IMR-90 (cell line): ENCODE results near the gene HLA-F.

Experiments
- POLR2A ChIP-seq: IDR thresholded peaks from 2 replicates; pipeline ENCODE4 v1.6.1; 2012; ENCODE audit warnings: mild to moderate bottlenecking, low read depth, low read length
- RAD21 ChIP-seq: IDR thresholded peaks from 2 replicates; pipeline ENCODE4 v1.6.1; 2012; ENCODE audit warnings: low read length, improper control_type of control experiment
- TF ChIP-seq, protein P1 (sequence below): conservative IDR thresholded peaks from 2 replicates; pipeline ENCODE4 v1.5.1; 2012; ENCODE audit warnings: mild to moderate bottlenecking, low read depth, low read length, improper control_type of control experiment
- TF ChIP-seq, protein P2 (sequence below): fragments of 150-350 bp; IDR thresholded peaks from 2 replicates; pipeline ENCODE4 v1.6.1; 2016; ENCODE audit warnings: low read depth, mild to moderate bottlenecking, low read length, moderate library complexity, borderline replicate concordance

DNA sequence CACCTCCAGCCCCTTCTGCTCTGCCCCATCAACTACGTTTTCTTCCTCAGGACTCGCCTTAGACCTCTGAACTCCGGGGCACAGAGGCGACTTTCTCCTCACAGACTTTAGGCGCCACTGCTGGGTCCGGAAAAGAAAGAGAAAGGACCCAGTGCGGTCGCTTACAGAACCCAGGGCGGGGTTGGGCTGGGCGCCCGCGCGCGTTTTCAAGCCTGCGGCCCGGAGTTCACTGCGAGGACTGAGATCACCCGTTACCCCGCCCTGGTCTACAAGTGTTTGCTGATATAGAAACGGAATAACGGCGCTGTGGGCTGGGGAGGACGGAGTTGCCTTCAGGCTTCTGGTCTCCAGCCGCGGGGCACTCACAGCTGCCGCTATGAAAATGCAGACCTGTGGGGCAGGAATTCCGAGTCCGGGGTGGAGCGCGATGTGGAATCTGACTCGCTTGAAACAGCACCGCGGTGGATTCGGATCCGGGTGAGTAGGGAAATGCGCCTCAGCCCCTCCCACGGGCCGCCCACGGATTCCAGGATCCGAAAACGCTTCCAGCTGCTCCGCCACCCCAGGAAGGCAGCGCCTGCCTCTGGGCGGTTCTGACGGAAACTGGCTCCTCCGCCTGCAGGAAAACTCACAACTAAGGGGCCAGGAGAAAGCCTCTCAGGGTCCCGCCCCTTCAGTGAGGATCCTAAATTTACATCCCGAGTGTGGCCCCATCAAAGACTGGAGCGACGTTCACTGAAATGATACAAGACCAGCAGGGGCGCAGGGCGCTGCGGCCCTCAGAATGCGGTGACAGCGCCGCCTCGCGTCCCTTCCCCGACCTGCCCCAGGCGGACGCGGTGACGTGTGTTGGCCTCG lies 29.4 kb downstream of the HLA-F start:
- TF ChIP-seq, protein P1, sequence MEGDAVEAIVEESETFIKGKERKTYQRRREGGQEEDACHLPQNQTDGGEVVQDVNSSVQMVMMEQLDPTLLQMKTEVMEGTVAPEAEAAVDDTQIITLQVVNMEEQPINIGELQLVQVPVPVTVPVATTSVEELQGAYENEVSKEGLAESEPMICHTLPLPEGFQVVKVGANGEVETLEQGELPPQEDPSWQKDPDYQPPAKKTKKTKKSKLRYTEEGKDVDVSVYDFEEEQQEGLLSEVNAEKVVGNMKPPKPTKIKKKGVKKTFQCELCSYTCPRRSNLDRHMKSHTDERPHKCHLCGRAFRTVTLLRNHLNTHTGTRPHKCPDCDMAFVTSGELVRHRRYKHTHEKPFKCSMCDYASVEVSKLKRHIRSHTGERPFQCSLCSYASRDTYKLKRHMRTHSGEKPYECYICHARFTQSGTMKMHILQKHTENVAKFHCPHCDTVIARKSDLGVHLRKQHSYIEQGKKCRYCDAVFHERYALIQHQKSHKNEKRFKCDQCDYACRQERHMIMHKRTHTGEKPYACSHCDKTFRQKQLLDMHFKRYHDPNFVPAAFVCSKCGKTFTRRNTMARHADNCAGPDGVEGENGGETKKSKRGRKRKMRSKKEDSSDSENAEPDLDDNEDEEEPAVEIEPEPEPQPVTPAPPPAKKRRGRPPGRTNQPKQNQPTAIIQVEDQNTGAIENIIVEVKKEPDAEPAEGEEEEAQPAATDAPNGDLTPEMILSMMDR = peak; percentile 99
- TF ChIP-seq RAD21 (peak; percentile 68), POLR2A (peak; percentile 26; the same call in 1 of the 2 replicates)
- TF ChIP-seq, protein P2, sequence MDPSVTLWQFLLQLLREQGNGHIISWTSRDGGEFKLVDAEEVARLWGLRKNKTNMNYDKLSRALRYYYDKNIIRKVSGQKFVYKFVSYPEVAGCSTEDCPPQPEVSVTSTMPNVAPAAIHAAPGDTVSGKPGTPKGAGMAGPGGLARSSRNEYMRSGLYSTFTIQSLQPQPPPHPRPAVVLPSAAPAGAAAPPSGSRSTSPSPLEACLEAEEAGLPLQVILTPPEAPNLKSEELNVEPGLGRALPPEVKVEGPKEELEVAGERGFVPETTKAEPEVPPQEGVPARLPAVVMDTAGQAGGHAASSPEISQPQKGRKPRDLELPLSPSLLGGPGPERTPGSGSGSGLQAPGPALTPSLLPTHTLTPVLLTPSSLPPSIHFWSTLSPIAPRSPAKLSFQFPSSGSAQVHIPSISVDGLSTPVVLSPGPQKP = no peak
